Gastroesophageal sphincter (tissue), 3 donors: ENCODE results near the gene SHPK.

Experiments
- CTCF ChIP-seq, 4 experiments: fragments of 200-600 bp in 2 of 4; fragments of 450-650 bp in 2 of 4; sonication (generic) in 1 of 4; IDR thresholded peaks; one replicate each; pipeline ENCODE4 v1.5.1; 2017 to 2019; ENCODE audit warnings: antibody characterized with exemption in 4 of 4, mild to moderate bottlenecking in 2 of 4, moderate library complexity in 2 of 4
- POLR2A ChIP-seq, 2 donors: fragments of 450-650 bp; IDR thresholded peaks; one replicate each; pipeline ENCODE4 v1.6.1; 2017; ENCODE audit warnings: antibody characterized with exemption in 2 of 2, mild to moderate bottlenecking in 2 of 2, moderate library complexity in 1 of 2
- POLR2AphosphoS5 ChIP-seq: sonication (generic); formaldehyde crosslinking; IDR thresholded peaks from one replicate; pipeline ENCODE4 v1.6.1; 2017; ENCODE audit warnings: antibody characterized with exemption

GRCh38 chr17:3583456-3583855 lies 52.6 kb downstream of the SHPK start:
- TF ChIP-seq POLR2A (IDR thresholded peaks at IDR 0.05) (no peak), CTCF (IDR thresholded peaks at IDR 0.05) (no peak), POLR2AphosphoS5 (no peak)
